Stimulated activated CD4-positive, alpha-beta T cell treated with anti-CD3 and anti-CD28 coated beads, Interleukin-1b, Interleukin-23, amount 100 ng/mL, for 1 hour (primary cell): ENCODE data around the gene DCANP1.
"Not testable (repeated sequence)": the region's sequence is repeated elsewhere in the genome, so short reads cannot be mapped to it uniquely, and the experiment has no call there.

Source experiments
- DNase-seq, 2 donors: peaks; one replicate each; pipeline ENCODE4 v3.0.0-alpha.2; 2020; ENCODE audit warnings: low read depth in 2 of 2

DCANP1 gene

GRCh38 chr5:135447298-135447929 lies at the start of gene DCANP1:
TSS of gene DCANP1 (minus strand) at chr5:135447348. CDS start at chr5:135447108, 240 bp downstream.
- no peak for DNase-seq

- DNase-seq: not testable (repeated sequence)
Measured at GRCh38 chr5:135495531-135495930, 48.4 kb upstream of the DCANP1 start.

GRCh38 chr5:135494196-135494595 lies 47.0 kb upstream of the DCANP1 start:
- no peak for DNase-seq

- DNase-seq: no peak
Measured at GRCh38 chr5:135493406-135494180, 46.4 kb upstream of the DCANP1 start.

GRCh38 chr5:135492319-135492626 lies 45.1 kb upstream of the DCANP1 start:
- no peak for DNase-seq

GRCh38 chr5:135491552-135492318 lies 44.6 kb upstream of the DCANP1 start:
- DNase-seq: no peak

GRCh38 chr5:135491038-135491551 lies 43.9 kb upstream of the DCANP1 start:
- no peak for DNase-seq

GRCh38 chr5:135490245-135491037 lies 43.3 kb upstream of the DCANP1 start:
- no peak for DNase-seq

- no peak for DNase-seq
Measured at GRCh38 chr5:135489466-135490244, 42.5 kb upstream of the DCANP1 start.

GRCh38 chr5:135488727-135489465 lies 41.7 kb upstream of the DCANP1 start:
- DNase-seq: no peak

GRCh38 chr5:135487839-135488514 lies 40.8 kb upstream of the DCANP1 start:
- DNase-seq: no peak

GRCh38 chr5:135487037-135487395 lies 39.9 kb upstream of the DCANP1 start:
- no peak for DNase-seq

- no peak for DNase-seq
Measured at GRCh38 chr5:135486131-135487036, 39.2 kb upstream of the DCANP1 start.

GRCh38 chr5:135484674-135485086 lies 37.5 kb upstream of the DCANP1 start:
- DNase-seq: no peak

- no peak for DNase-seq
Measured at GRCh38 chr5:135483254-135483653, 36.1 kb upstream of the DCANP1 start.

GRCh38 chr5:135482381-135482933 lies 35.3 kb upstream of the DCANP1 start:
- no peak for DNase-seq

- DNase-seq: no peak
Measured at GRCh38 chr5:135481909-135482311, 34.8 kb upstream of the DCANP1 start.

- no peak for DNase-seq
Measured at GRCh38 chr5:135481387-135481786, 34.2 kb upstream of the DCANP1 start.
